Measurements from ENCODE around the gene SIT1.
A peak's percentile ranks its signal among the peaks of the same experiment; 100 is the strongest.

SIT1 gene

GRCh38 chr9:35688558-35689541 lies 38.1 kb upstream of the SIT1 start:
- H3K27me3 ChIP-seq (ENCODE audit: control insufficient read depth, insufficient read depth, low read length), result no peaks in the 10 kb centered on the region
- peaks cover 22% of the 10 kb centered on the region for H3K4me1 ChIP-seq (ENCODE audit: control insufficient read depth, insufficient read depth, low read length)
- peak overlapping the region; percentile 85 for H3K9ac ChIP-seq (ENCODE audit: low read length)
- peak overlapping the region; percentile 72 for H3K4me3 ChIP-seq (ENCODE audit: low read length)
- H3K36me3 ChIP-seq (ENCODE audit: control insufficient read depth, insufficient read depth, low read length), result peaks cover 16% of the 10 kb centered on the region
- peak overlapping the region; percentile 99 for H3K27ac ChIP-seq (ENCODE audit: low read depth, low read length)

- peak overlapping the region; percentile 99 for H3K27ac ChIP-seq (ENCODE audit: low read depth, low read length)
- peaks cover 30% of the 10 kb centered on the region for H3K4me1 ChIP-seq (ENCODE audit: control insufficient read depth, insufficient read depth, low read length)
- peaks cover 23% of the 10 kb centered on the region for H3K36me3 ChIP-seq (ENCODE audit: control insufficient read depth, insufficient read depth, low read length)
- H3K27me3 ChIP-seq (ENCODE audit: control insufficient read depth, insufficient read depth, low read length), result no peaks in the 10 kb centered on the region
- H3K9ac ChIP-seq (ENCODE audit: low read length), result peak overlapping the region; percentile 46
- H3K4me3 ChIP-seq (ENCODE audit: low read length), result peak overlapping the region; percentile 72
These were observed 37.3 kb upstream of the SIT1 start for GRCh38 chr9:35687972-35688557.

GRCh38 chr9:35687306-35687705 lies 36.6 kb upstream of the SIT1 start:
- Histone ChIP-seq H3K4me3 (ENCODE audit: low read length) (peak overlapping the region; percentile 72), H3K4me1 (ENCODE audit: control insufficient read depth, insufficient read depth, low read length) (peaks cover 30% of the 10 kb centered on the region), H3K27me3 (ENCODE audit: control insufficient read depth, insufficient read depth, low read length) (no peaks in the 10 kb centered on the region), H3K27ac (ENCODE audit: low read depth, low read length) (peak overlapping the region; percentile 99), H3K36me3 (ENCODE audit: control insufficient read depth, insufficient read depth, low read length) (peaks cover 30% of the 10 kb centered on the region), H3K9ac (ENCODE audit: low read length) (no peak overlapping the region)

GRCh38 chr9:35686222-35687203 lies 35.8 kb upstream of the SIT1 start:
- H3K27me3 ChIP-seq (ENCODE audit: control insufficient read depth, insufficient read depth, low read length), result no peaks in the 10 kb centered on the region
- H3K36me3 ChIP-seq (ENCODE audit: control insufficient read depth, insufficient read depth, low read length), result peaks cover 33% of the 10 kb centered on the region
- H3K27ac ChIP-seq (ENCODE audit: low read depth, low read length), result peak overlapping the region; percentile 99
- H3K4me1 ChIP-seq (ENCODE audit: control insufficient read depth, insufficient read depth, low read length), result peaks cover 29% of the 10 kb centered on the region
- H3K9ac ChIP-seq (ENCODE audit: low read length), result no peak overlapping the region
- peak overlapping the region; percentile 72 for H3K4me3 ChIP-seq (ENCODE audit: low read length)

- peaks cover 33% of the 10 kb centered on the region for H3K36me3 ChIP-seq (ENCODE audit: control insufficient read depth, insufficient read depth, low read length)
- H3K27ac ChIP-seq (ENCODE audit: low read depth, low read length), result peak overlapping the region; percentile 99
- H3K9ac ChIP-seq (ENCODE audit: low read length), result no peak overlapping the region
- no peaks in the 10 kb centered on the region for H3K27me3 ChIP-seq (ENCODE audit: control insufficient read depth, insufficient read depth, low read length)
- peaks cover 25% of the 10 kb centered on the region for H3K4me1 ChIP-seq (ENCODE audit: control insufficient read depth, insufficient read depth, low read length)
- peak overlapping the region; percentile 62 for H3K4me3 ChIP-seq (ENCODE audit: low read length)
These were observed 34.8 kb upstream of the SIT1 start for GRCh38 chr9:35685506-35685905.

GRCh38 chr9:35684921-35685320 lies 34.2 kb upstream of the SIT1 start:
- Histone ChIP-seq H3K27ac (ENCODE audit: low read depth, low read length) (peak overlapping the region; percentile 99), H3K9ac (ENCODE audit: low read length) (no peak overlapping the region)

GRCh38 chr9:35683323-35683722 lies 32.6 kb upstream of the SIT1 start:
- H3K36me3 ChIP-seq (ENCODE audit: control insufficient read depth, insufficient read depth, low read length), result peaks cover 33% of the 10 kb centered on the region
- H3K4me1 ChIP-seq (ENCODE audit: control insufficient read depth, insufficient read depth, low read length), result peaks cover 25% of the 10 kb centered on the region
- H3K9ac ChIP-seq (ENCODE audit: low read length), result no peak overlapping the region
- H3K4me3 ChIP-seq (ENCODE audit: low read length), result no peak overlapping the region
- peak overlapping the region; percentile 99 for H3K27ac ChIP-seq (ENCODE audit: low read depth, low read length)
- H3K27me3 ChIP-seq (ENCODE audit: control insufficient read depth, insufficient read depth, low read length), result no peaks in the 10 kb centered on the region

More at GRCh38 chr9:35684921-35685320, 34.2 kb upstream of the SIT1 start:
- Histone ChIP-seq H3K4me1 (ENCODE audit: control insufficient read depth, insufficient read depth, low read length) (peaks cover 25% of the 10 kb centered on the region), H3K27me3 (ENCODE audit: control insufficient read depth, insufficient read depth, low read length) (no peaks in the 10 kb centered on the region), H3K36me3 (ENCODE audit: control insufficient read depth, insufficient read depth, low read length) (peaks cover 33% of the 10 kb centered on the region), H3K4me3 (ENCODE audit: low read length) (peak overlapping the region; percentile 62)

GRCh38 chr9:35682520-35683315 lies 32.0 kb upstream of the SIT1 start:
- H3K4me3 ChIP-seq (ENCODE audit: low read length), result peak overlapping the region; percentile 17
- H3K4me1 ChIP-seq (ENCODE audit: control insufficient read depth, insufficient read depth, low read length), result peaks cover 25% of the 10 kb centered on the region
- peak overlapping the region; percentile 99 for H3K27ac ChIP-seq (ENCODE audit: low read depth, low read length)
- H3K9ac ChIP-seq (ENCODE audit: low read length), result no peak overlapping the region
- H3K27me3 ChIP-seq (ENCODE audit: control insufficient read depth, insufficient read depth, low read length), result no peaks in the 10 kb centered on the region
- peaks cover 33% of the 10 kb centered on the region for H3K36me3 ChIP-seq (ENCODE audit: control insufficient read depth, insufficient read depth, low read length)

- peak overlapping the region; percentile 99 for H3K27ac ChIP-seq (ENCODE audit: low read depth, low read length)
- no peak overlapping the region for H3K4me3 ChIP-seq (ENCODE audit: low read length)
These were observed 31.3 kb upstream of the SIT1 start for GRCh38 chr9:35682051-35682450.

GRCh38 chr9:35681341-35682002 lies 30.7 kb upstream of the SIT1 start:
- Histone ChIP-seq H3K27ac (ENCODE audit: low read depth, low read length) (peak overlapping the region; percentile 99), H3K27me3 (ENCODE audit: control insufficient read depth, insufficient read depth, low read length) (no peaks in the 10 kb centered on the region), H3K4me1 (ENCODE audit: control insufficient read depth, insufficient read depth, low read length) (peaks cover 25% of the 10 kb centered on the region), H3K36me3 (ENCODE audit: control insufficient read depth, insufficient read depth, low read length) (peaks cover 33% of the 10 kb centered on the region), H3K4me3 (ENCODE audit: low read length) (no peak overlapping the region), H3K9ac (ENCODE audit: low read length) (no peak overlapping the region)

More at GRCh38 chr9:35682051-35682450, 31.3 kb upstream of the SIT1 start:
- H3K9ac ChIP-seq (ENCODE audit: low read length), result no peak overlapping the region
- peaks cover 33% of the 10 kb centered on the region for H3K36me3 ChIP-seq (ENCODE audit: control insufficient read depth, insufficient read depth, low read length)
- H3K27me3 ChIP-seq (ENCODE audit: control insufficient read depth, insufficient read depth, low read length), result no peaks in the 10 kb centered on the region
- peaks cover 25% of the 10 kb centered on the region for H3K4me1 ChIP-seq (ENCODE audit: control insufficient read depth, insufficient read depth, low read length)

Measured in rectal smooth muscle tissue (tissue), 1 donor.